GM21717 (cell line): Measurements from ENCODE around the gene PF4V1.

Source experiments
- ATAC-seq: cut with Tn5 transposase; IDR thresholded peaks from one replicate; pipeline ENCODE4 v1.9.1; 2021; ENCODE audit warnings: mild to moderate bottlenecking, moderate library complexity; ENCODE audit not compliant: unreplicated experiment

The PF4V1 gene

GRCh38 chr4:73902038-73902637 is 49.0 kb downstream of the PF4V1 start:
- ATAC-seq, result no peak

DNA sequence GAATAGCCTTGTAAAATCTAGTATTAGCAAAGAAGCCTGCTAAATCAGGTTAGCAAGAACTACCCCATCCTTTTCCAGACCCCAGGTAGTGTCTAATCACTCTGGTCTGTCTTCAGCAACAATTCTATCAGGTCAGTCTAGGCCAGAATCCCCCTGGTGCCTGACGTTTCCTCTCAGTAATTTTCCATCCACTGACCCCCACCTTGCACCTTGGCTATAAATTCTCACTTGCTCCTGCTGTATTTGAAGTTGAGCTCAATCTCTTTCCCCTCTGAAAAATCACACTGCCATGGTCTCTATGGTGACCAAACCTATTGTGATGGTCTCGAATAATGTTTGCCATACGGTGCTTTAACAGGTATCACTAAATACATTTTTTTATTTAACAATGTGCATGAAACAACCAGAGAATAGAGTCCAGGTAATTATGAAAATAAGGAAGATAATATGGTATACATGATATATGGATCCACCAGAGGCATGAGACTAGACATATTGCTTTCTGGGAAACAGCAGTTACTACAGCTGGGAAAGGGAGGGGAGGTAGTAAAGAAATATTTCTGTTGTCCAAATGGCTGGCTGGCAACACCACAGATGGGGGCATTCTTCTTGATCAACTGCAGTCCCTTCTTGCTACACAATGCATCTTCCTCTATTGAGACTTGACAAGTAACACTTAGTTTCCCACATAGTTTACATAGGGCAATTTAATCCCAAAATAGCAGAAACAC is 49.9 kb downstream of the PF4V1 start:
- ATAC-seq, result no peak
